Esophagus squamous epithelium (tissue), 5 donors: Measurements from ENCODE around the gene DTNB. TPM values are rescaled to one million over a fixed set of nuclear protein-coding genes. Genes with fewer than 3 reads are reported as not detected.

ENCODE experiments used
- DNase-seq: peaks from one replicate; lab custom pipeline; 2025; lab: John Stamatoyannopoulos, UW
- H3K27ac ChIP-seq, 4 donors: fragments of 200-600 bp; sonication (generic); one replicate each; pipeline ENCODE4 v1.5.1; 2016 to 2019; ENCODE audit warnings: mild to moderate bottlenecking in 1 of 4
- H3K27me3 ChIP-seq, 4 donors: fragments of 200-600 bp; sonication (generic); 1 replicate in 3 of 4; 2 replicates in 1 of 4; pipeline versions ENCODE4 v1.5.1 to v1.6.0; 2017 to 2021; ENCODE audit warnings: antibody characterized with exemption in 1 of 4
- H3K36me3 ChIP-seq, 3 donors: fragments of 200-600 bp; sonication (generic); one replicate each; pipeline ENCODE4 v1.5.1; 2016 to 2019
- H3K4me1 ChIP-seq, 3 donors: fragments of 200-600 bp; sonication (generic); one replicate each; pipeline ENCODE4 v1.5.1; 2017 to 2019
- H3K4me3 ChIP-seq, 4 donors: fragments of 200-600 bp; sonication (generic); 1 replicate in 3 of 4; 2 replicates in 1 of 4; pipeline ENCODE4 v1.5.1; 2016 to 2019; ENCODE audit warnings: mild to moderate bottlenecking in 2 of 4, moderate library complexity in 1 of 4
- H3K9me3 ChIP-seq, 3 donors: fragments of 200-600 bp; sonication (generic); one replicate each; pipeline ENCODE4 v1.5.1; 2016 to 2019
- CTCF ChIP-seq, 6 experiments: fragments of 450-650 bp in 4 of 6; fragments of 200-600 bp in 2 of 6; sonication (generic) in 2 of 6; IDR thresholded peaks; one replicate each; pipeline ENCODE4 v1.5.1; 2016 to 2019; ENCODE audit warnings: antibody characterized with exemption in 6 of 6, mild to moderate bottlenecking in 4 of 6, moderate library complexity in 4 of 6
- POLR2A ChIP-seq, 4 donors: fragments of 450-650 bp; IDR thresholded peaks; one replicate each; pipeline ENCODE4 v1.6.1; 2017; ENCODE audit warnings: antibody characterized with exemption in 4 of 4, mild to moderate bottlenecking in 4 of 4, moderate library complexity in 3 of 4
- WGBS, 2 donors: methylation state at CpG; one replicate each; pipeline ENCODE4 v1.1.5; 2018; 5-methylcytosine and 5-hydroxymethylcytosine counted together
- intact Hi-C: fragments of 100-400 bp; cut with DNase I; formaldehyde crosslinking; loops from one replicate; pipeline ENCODE4 v1.15.0; 2022
- total RNA-seq, 4 donors: library from RNA; depleted of rRNA; stranded (reverse); fragments of >200 nt; gene quantifications; one replicate each; pipeline ENCODE4 v1.1.0, GENCODE V29; 2016
- donor health status: DM: yes; HTN: yes; CAD: no.

Gene DTNB
- total RNA-seq, 4 donors from 2014 or later: 7.8 to 17.2 (median 9.6) TPM

GRCh38 chr2:25397777-25398176 lies 275.6 kb downstream of the DTNB start:
- TF ChIP-seq CTCF (IDR thresholded peaks at IDR 0.05) (no peak), POLR2A (IDR thresholded peaks at IDR 0.05) (no peak)
- Histone ChIP-seq H3K4me3 (no peak overlapping the region), H3K9me3 (no peaks in the 10 kb centered on the region), H3K36me3 (no peaks in the 10 kb centered on the region), H3K27me3 (no peaks in the 10 kb centered on the region), H3K4me1 (no peaks in the 10 kb centered on the region), H3K27ac (no peak overlapping the region)
- intact Hi-C loops: no loop called here
- no peak for DNase-seq
- 90 to 94% methylated on average over 3 to 4 of the region's 4 CpGs for WGBS, 2 donors

GRCh38 chr2:25389161-25389560 lies 284.2 kb downstream of the DTNB start:
- Histone ChIP-seq H3K4me3 (no peak overlapping the region), H3K4me1 (peaks cover 0 to 19% (median 0%) of the 10 kb centered on the region in 3 donors), H3K9me3 (no peaks in the 10 kb centered on the region), H3K27ac (no peak overlapping the region), H3K27me3 (no peaks in the 10 kb centered on the region), H3K36me3 (peaks cover 0 to 25% (median 0%) of the 10 kb centered on the region in 3 donors)
- intact Hi-C loops: no loop called here
- TF ChIP-seq CTCF (IDR thresholded peaks at IDR 0.05) (no peak), POLR2A (IDR thresholded peaks at IDR 0.05) (no peak)
- WGBS, 2 donors: 92 to 93% methylated on average over 5 to 9 of the region's 9 CpGs
- DNase-seq: no peak

- peaks cover 0 to 19% (median 0%) of the 10 kb centered on the region in 3 donors for H3K4me1 ChIP-seq
- no peak for TF ChIP-seq POLR2A (IDR thresholded peaks at IDR 0.05)
- TF ChIP-seq CTCF (IDR thresholded peaks at IDR 0.05): no peak
- H3K4me3 ChIP-seq: no peak overlapping the region
- peaks cover 0 to 25% (median 0%) of the 10 kb centered on the region in 3 donors for H3K36me3 ChIP-seq
- no peaks in the 10 kb centered on the region for H3K27me3 ChIP-seq
- no peak for DNase-seq
- 34 to 41% methylated on average over 6 of the region's 6 CpGs for WGBS, 2 donors
- H3K27ac ChIP-seq: no peak overlapping the region
- intact Hi-C loops: no loop called here
- no peaks in the 10 kb centered on the region for H3K9me3 ChIP-seq
These were observed 284.9 kb downstream of the DTNB start for GRCh38 chr2:25388491-25388890.

GRCh38 chr2:25387876-25388449 lies 285.4 kb downstream of the DTNB start:
- TF ChIP-seq POLR2A (IDR thresholded peaks at IDR 0.05) (no peak), CTCF (IDR thresholded peaks at IDR 0.05) (no peak)
- no peaks in the 10 kb centered on the region for H3K9me3 ChIP-seq
- no peak overlapping the region for H3K27ac ChIP-seq
- H3K36me3 ChIP-seq: peaks cover 0 to 25% (median 0%) of the 10 kb centered on the region in 3 donors
- no peak overlapping the region for H3K4me3 ChIP-seq
- no peaks in the 10 kb centered on the region for H3K27me3 ChIP-seq
- H3K4me1 ChIP-seq: peaks cover 0 to 19% (median 0%) of the 10 kb centered on the region in 3 donors
- intact Hi-C loops: no loop called here
- no peak for DNase-seq
- 64 to 90% methylated on average over 7 to 8 of the region's 17 CpGs for WGBS, 2 donors

GRCh38 chr2:25386971-25387875 lies 286.2 kb downstream of the DTNB start:
- H3K27me3 ChIP-seq: no peaks in the 10 kb centered on the region
- H3K27ac ChIP-seq: no peak overlapping the region
- 88 to 89% methylated on average over 14 to 19 of the region's 19 CpGs for WGBS, 2 donors
- no peaks in the 10 kb centered on the region for H3K9me3 ChIP-seq
- intact Hi-C loops: no loop called here
- H3K36me3 ChIP-seq: peaks cover 0 to 25% (median 0%) of the 10 kb centered on the region in 3 donors
- DNase-seq: no peak
- TF ChIP-seq POLR2A (IDR thresholded peaks at IDR 0.05) (no peak), CTCF (IDR thresholded peaks at IDR 0.05) (no peak)
- H3K4me3 ChIP-seq: no peak overlapping the region
- H3K4me1 ChIP-seq: peaks cover 0 to 19% (median 0%) of the 10 kb centered on the region in 3 donors
